GM04504 (cell line): ENCODE measurements around the gene CYP46A1.
"Not testable (repeated sequence)": the region's sequence is repeated elsewhere in the genome, so short reads cannot be mapped to it uniquely, and the experiment has no call there.

Experiments used
- DNase-seq: peaks from one replicate; pipeline ENCODE4 v3.0.0-alpha.2; 2012; ENCODE audit warnings: low read depth

CYP46A1 gene

DNA sequence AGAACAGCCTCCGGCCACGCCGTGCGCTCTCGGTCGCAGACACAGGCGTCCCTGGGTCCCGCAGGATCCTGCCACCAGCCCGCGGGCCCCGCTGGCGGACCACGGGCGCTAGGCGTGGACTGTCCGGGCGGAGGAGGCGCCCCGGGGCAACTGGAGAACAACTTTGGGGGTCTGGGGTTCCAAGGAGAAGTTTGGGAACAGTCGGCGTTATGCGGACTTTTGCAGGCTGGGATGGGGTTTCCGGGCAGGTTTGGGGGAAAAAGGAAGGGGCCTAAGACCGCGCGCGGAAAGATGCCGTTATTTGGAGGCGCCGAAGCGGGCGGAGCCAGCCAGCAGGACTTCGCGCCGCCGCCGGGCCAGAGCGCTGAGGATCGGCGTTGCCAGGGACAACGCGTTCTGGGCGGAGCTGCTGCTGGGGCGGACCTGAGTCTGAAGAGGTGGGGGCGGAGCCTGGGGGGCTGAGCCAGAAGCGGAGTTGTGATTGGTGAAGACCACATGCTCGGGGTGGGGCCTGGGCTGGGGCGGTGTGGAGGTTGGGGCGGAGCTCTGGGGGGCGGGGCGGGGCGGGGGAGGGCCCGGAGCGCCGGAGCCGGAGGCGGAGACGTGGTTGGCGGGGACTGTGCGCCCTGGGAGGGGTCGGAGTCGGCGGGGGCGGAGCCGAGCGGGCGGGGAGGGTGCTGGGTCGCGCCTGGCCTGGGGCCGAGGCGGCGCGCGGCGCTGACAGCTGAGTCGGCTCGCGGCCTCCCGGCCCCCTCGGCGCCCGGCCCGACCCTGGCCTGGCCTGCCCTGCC lies at the start of gene CYP46A1:
TSS of gene CYP46A1 (plus strand) at position 680 of the 791 bp plus-strand sequence. CDS start 120 bp downstream, outside the sequence.
- DNase-seq, result peak; percentile 98

GRCh38 chr14:99634443-99634842 lies 49.7 kb upstream of the CYP46A1 start:
- no peak for DNase-seq

DNA sequence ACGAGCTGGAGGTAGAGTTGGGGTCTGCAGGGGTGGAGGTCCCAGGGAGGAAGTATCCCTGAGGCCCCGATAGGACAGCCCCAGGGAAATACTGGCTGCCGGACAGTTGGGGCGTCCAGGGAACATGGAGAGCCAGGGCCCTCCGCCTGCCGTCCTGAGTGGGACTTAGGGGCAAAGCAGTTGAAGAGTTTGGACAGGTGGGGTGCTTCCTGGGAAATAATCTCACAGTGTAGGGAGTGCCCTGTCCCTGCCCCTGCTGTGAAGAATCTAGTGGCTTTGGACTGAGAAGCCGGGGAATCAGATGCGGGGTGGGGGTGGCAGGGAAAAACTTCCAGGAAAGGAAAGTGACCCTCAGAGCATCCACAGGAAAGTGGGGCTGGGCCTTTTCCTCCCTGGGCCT lies 49.0 kb upstream of the CYP46A1 start:
- no peak for DNase-seq

GRCh38 chr14:99636487-99636886 lies 47.6 kb upstream of the CYP46A1 start:
- no peak for DNase-seq

DNA sequence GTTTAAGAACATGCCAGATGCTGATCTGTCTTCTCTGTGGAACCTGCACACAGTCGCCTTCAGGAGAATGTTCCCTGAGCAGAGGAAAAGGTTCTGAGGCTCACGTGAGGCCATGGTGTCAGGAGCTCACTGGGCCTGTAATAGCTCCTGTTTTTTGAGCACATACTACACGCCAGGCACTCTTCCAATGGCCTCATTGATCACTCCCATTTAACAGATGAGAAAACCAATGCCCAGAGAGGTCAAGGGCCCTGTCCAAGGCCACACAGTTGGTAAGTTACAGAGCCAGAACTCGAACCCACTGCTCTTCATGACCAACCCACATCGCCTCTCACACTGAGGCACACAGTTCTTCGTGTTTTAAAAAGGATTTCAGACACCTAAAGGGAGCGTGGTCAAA lies 46.5 kb upstream of the CYP46A1 start:
- DNase-seq, result no peak

DNA sequence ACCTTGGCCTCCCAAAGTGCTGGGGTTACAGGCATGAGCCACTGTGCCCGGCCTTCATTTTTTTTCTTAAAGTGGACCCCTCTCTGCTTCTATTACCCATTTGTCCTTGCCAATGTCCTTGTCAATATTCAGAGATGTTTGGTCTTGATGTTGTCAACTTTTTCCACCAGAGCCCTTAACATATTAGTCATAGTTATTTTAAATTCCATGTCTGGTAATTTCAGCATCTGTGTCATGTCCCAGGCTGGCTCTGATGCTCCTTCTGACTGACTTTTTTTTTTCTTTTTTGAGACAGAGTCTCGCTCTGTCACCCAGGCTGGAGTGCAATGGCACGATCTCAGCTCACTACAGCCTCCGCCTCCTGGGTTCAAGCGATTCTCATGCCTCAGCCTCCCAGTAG lies 41.3 kb upstream of the CYP46A1 start:
- DNase-seq, result not testable (repeated sequence)

DNA sequence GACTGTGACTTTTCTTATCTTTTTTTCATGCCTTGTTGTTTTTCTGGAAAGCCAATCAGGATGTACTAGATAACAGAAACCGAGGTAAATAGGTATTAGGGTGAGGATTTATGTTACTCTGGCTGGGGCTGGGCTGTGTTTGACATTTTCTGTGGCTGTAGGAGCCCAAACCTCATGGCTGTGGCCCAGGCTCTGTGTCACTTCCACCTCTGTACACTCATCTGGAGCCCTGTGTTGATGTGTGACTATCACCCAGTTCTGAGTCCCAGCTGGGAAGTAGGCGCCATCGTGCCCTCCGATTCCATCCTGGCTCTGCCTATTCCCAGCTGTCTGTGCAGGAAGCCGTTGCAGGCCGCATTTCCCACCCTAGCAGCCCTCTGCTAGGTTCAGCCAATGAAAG lies 40.8 kb upstream of the CYP46A1 start:
- DNase-seq, result no peak

- DNase-seq, result no peak
Measured at GRCh38 chr14:99644035-99644587, 40.0 kb upstream of the CYP46A1 start.

- no peak for DNase-seq
Measured at GRCh38 chr14:99644723-99645544, 39.2 kb upstream of the CYP46A1 start, which contains the start of gene HHIPL1. HHIPL1 (plus strand) TSS chr14:99645129; CDS start chr14:99645208, 79 bp downstream.

DNA sequence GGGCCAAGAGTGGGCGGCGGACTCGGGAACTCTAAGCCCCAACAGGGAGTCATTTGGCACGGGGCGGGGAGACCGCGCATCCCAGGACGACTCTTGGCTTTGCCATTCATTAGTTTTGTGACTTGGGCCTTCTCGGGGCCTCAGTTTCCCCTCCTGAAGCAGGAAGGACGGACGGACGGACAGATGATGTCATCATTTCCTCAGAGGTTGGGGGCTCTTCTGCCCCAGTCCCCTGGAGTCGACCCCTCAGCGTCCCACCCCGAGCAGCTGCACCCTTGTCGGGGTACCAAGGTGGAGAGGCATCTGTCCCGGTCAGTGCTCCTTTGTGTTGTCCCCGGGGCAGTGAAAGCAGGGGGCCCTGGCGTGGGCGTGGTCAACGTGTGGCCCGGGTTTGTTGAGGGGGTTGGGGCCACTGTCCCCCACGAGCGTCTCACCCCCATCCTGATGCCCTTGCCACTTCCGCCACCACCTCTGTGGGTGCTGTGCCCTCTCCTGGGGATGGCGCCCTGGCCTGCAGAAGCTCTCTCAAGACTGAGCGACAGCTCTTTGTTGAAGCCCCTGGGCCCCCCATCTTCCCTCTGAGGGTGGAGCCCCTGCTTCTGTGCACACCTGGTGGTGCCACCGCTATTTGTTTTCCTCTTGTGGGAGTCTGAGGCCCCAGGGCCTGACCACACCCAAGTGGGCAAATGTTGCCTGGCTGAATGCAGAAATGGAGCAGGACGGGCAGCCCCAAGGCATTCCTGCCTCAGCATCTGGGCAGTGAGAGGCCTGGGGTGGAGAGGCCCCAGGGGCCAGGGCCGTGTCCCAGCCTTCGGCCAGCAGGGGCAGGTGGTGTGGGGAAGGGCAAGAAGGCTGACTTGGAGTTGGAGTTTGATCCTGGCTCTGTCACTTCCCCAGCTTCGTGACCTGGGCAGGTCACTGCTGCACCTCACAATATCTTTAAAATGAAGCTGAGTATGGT lies 38.3 kb upstream of the CYP46A1 start:
- no peak for DNase-seq

- DNase-seq, result no peak
Measured at GRCh38 chr14:99647411-99647810, 36.7 kb upstream of the CYP46A1 start.

DNA sequence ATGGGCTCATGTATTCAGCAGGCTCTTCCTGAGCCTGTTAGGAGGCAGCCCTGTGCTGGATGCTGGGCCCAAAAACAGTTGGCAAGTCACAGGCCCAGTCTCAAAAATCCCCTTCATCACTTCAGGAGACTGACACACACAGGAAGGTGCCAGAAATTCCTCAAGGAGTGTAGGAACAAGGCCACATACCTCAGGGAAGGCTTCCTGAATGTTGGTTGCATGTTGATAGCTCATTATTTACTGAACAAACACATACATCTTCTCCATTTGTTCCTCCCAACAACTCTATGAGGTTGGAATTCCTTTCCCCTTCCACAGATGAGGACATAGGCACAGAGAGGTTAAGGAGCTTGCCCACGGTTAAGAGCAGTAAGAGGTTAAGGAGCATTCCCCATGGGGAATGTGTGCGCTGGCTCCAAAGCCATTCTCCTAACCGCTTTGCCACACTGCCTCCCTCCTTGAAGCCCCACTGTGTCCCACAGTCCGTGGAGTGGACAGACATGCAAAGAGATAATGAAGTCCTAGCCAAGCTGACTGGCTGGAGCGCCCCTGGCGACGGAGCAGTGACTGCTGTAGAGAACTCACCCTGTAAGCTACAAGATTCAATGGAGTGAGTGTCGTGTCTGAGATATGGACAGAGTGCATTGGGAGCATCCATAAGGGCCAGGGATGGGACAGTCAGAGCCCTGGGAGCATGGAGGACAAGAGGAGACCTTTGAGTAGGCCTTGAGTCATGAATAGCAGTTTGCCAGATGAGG lies 35.9 kb upstream of the CYP46A1 start:
- DNase-seq, result no peak

GRCh38 chr14:99649219-99649618 lies 34.9 kb upstream of the CYP46A1 start:
- DNase-seq, result peak; percentile 15

- DNase-seq, result no peak
Measured at GRCh38 chr14:99649643-99650042, 34.5 kb upstream of the CYP46A1 start.

- DNase-seq, result no peak
Measured at GRCh38 chr14:99650189-99650588, 33.9 kb upstream of the CYP46A1 start.

GRCh38 chr14:99651953-99652746 lies 31.9 kb upstream of the CYP46A1 start:
- DNase-seq, result no peak

- DNase-seq, result peak; percentile 61
Measured at GRCh38 chr14:99654235-99654985, 29.7 kb upstream of the CYP46A1 start.

DNA sequence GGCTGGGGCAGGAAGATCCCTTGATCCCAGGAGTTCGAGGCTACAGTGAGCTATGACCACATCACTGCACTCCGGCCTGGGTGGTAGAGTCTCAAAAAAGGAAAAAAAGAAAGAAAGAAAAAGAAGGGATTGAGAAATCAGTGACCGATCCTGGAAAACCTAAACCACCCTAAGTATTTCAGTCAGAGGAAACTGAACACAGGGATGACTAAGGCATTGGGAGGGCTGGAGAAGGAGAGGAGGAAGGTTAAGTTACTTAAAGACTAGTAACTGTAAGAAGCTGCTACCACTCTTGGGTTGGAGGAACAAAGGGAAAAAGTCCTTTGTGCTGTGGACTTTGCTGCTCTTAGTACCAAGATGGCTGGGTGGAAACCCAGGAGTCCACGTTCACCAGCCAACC lies 28.6 kb upstream of the CYP46A1 start:
- DNase-seq, result no peak

GRCh38 chr14:99656171-99656570 lies 27.9 kb upstream of the CYP46A1 start:
- DNase-seq, result no peak
